GM19035 (cell line): Measurements from ENCODE around the gene PLEKHA7.
A peak's percentile ranks its signal among the peaks of the same experiment; 100 is the strongest.
"Not testable (repeated sequence)": the region's sequence is repeated elsewhere in the genome, so short reads cannot be mapped to it uniquely, and the experiment has no call there.

ENCODE experiments used
- ATAC-seq: cut with Tn5 transposase; IDR thresholded peaks from one replicate; pipeline ENCODE4 v1.9.1; 2021; ENCODE audit not compliant: unreplicated experiment

The PLEKHA7 gene, protein sequence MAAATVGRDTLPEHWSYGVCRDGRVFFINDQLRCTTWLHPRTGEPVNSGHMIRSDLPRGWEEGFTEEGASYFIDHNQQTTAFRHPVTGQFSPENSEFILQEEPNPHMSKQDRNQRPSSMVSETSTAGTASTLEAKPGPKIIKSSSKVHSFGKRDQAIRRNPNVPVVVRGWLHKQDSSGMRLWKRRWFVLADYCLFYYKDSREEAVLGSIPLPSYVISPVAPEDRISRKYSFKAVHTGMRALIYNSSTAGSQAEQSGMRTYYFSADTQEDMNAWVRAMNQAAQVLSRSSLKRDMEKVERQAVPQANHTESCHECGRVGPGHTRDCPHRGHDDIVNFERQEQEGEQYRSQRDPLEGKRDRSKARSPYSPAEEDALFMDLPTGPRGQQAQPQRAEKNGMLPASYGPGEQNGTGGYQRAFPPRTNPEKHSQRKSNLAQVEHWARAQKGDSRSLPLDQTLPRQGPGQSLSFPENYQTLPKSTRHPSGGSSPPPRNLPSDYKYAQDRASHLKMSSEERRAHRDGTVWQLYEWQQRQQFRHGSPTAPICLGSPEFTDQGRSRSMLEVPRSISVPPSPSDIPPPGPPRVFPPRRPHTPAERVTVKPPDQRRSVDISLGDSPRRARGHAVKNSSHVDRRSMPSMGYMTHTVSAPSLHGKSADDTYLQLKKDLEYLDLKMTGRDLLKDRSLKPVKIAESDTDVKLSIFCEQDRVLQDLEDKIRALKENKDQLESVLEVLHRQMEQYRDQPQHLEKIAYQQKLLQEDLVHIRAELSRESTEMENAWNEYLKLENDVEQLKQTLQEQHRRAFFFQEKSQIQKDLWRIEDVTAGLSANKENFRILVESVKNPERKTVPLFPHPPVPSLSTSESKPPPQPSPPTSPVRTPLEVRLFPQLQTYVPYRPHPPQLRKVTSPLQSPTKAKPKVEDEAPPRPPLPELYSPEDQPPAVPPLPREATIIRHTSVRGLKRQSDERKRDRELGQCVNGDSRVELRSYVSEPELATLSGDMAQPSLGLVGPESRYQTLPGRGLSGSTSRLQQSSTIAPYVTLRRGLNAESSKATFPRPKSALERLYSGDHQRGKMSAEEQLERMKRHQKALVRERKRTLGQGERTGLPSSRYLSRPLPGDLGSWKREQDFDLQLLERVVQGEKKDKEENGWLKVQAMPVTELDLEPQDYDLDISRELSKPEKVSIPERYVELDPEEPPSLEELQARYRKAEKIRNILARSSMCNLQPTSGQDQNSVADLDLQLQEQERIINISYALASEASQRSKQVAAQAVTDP

DNA sequence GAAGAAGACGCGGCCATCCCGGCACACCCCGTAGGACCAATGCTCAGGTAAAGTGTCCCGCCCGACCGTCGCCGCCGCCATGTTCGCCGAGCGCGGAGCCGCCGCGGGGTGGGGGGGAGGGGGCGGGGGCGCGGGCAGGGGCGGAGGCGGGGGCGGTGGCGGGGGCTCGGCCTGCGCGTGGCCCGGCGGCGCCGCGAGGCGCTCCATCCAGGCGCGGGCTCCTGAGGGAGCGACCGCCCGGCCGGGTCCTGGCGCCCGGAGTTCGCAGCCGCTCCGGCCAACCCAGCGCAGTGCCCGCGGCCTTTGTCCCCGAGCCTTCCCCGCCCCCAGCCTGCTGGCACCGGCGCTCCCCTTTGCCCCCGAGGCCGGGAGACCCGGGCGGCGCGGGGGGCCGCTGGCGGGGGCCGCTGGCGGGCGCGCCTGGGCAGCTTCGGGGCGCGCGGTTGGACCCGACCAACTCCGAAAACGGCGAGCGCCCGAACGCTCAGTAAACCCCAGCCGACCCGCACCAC lies at the start of gene PLEKHA7:
PLEKHA7 (minus strand) TSS at position 94 of the 512 bp plus-strand sequence; CDS start at position 81, 13 bp downstream.
- no peak for ATAC-seq

DNA sequence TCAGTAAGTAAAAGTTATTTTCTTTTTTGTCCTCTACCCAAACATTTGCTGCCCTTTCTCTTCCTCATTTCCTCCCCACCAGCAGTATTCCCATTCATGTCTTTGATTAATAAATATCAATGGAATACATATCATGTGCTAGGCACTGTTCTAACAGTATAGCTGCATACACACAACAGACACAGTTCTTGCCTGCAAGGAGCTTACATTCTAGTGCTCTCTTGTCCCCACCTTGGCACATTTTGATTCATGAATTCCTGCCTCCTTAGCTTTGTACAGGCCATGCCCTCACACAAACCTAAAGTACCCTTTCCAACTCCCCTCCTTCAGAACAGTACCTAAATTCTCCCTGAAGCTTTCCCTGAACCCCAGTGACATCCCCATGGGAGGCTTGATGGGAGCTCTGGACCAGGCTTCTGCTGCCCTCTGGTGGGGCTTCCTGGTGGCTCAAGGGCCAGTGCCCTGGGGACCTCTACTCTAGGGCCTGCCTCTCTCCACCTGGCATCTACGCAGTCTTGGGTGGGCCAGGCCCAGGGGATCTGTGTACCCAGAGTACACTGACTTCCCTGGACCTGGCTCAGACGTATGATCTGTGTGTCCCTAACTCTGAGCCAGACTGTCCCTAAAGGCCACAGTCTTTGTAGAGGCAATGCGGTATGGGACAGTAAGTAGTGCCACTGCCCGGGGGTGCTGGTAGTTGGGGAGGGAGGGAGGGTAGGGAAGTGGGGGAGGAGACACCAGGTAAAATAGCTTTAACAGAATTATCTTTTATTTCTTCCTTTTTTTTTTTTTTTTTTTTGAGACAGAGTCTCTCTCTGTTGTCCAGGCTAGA lies 49.2 kb upstream of the PLEKHA7 start:
- peak; percentile 65 for ATAC-seq

DNA sequence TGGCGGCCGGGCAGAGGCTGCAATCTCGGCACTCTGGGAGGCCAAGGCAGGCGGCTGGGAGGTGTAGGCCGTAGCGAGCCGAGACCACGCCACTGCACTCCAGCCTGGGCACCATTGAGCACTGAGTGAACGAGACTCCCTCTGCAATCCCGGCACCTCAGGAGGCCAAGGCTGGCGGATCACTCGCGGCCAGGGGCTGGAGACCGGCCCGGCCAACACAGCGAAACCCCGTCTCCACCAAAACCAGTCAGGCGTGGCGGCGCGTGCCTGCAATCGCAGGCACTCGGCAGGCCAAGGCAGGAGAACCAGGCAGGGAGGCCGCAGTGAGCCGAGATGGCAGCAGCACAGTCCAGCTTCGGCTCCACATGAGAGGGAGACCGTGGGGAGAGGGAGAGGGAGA lies 36.9 kb upstream of the PLEKHA7 start:
- ATAC-seq = not testable (repeated sequence)

DNA sequence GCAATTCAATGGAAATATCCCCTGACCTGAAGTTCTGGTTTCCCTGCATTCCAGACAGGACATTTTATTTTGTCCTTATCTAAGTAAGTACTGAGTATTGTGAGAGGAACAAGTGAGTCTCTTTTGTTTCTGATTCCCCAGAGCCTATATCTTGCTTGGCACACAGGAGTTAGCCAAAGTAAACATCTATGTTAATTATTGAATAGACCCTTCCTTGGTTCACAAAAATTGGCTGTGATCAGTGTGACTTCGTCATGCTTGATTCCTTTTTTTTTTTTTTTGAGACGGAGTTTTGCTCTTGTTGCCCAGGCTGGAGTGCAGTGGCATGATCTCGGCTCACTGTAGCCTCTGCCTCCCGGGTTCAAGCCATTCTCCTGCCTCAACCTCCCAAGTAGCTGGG lies 34.3 kb upstream of the PLEKHA7 start:
- ATAC-seq = not testable (repeated sequence)

DNA sequence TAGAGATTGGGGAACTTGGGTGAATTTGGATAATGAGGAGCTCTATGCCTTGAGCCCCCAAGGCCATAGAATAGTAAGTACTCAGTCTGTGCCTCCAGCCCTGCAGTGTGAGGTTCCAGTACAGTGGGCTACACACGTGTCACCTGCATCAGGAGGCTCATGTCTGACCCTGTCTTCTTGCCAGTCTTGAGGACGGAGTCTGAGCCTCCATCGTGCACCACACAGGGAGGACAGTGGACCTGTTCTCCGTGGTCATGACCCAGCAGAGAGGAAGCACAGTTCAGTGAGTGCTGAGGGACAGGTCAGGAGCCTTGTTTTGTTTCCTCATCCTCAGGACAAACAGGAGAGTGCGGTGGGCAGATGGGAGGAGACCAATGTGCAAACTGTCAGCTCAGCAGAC lies 32.5 kb upstream of the PLEKHA7 start:
- ATAC-seq = no peak

DNA sequence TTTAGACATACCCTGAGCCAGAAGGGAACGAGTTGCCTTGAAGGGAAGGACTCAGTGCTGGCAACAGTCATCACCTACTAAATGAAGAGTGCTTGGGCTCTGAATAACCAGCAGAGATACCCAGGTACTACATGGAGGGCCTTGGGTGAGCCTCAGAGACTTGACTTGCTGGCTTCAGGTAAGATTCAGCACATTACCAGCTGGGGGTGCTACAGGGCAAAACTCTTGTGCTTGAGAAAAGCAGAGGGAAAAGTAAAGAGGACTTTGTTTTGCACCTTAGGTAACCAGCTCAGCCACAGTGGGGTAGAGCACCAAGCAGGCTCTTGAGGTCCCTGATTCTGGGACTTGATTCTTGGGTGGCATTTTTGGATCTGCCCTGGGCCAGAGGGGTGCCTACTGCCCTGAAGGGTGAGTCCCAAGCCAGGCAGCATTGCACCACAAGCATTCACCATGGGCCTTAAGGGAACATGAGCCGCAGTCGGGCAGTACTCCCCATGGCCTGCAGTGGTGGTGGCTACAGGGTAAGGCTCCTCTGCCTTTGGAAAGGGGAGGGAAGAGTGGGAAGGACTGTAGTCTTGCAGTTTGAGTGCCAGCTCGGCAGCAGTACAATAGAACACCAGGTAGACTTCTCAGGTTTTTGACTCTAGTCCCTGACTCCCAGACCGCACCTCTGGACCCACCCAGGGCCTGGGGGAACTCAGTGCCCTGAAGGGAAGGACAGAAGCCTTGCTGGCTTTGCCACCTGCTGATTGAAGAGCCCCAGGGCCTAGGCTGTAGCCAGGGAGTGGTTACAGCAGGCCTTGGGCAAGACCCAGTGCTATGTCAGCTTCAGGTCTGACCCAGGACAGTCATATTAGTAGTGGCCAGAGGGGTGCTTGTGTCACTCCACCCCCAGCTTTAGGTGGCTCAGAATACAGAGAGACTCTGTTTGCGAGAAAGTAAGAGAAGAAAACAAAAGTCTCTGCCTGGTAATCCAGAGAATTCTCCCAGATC lies 22.7 kb upstream of the PLEKHA7 start:
- no peak for ATAC-seq

DNA sequence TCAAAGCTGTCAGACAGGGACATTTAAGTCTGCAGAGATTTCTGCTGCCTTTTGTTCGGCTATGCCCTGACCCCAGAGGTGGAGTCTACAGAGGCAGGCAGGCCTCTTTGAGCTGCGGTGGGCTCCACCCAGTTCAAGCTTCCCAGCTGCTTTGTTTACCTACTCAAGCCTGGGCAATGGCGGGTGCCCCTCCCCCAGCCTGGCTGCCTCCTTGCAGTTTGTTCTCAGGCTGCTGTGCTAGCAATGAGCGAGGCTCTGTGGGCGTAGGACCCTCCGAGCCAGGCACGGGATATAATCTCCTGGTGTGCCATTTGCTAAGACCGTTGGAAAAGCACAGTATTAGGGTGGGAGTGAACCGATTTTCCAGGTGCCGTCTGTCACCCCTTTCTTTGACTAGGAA lies 19.8 kb upstream of the PLEKHA7 start:
- ATAC-seq = not testable (repeated sequence)

DNA sequence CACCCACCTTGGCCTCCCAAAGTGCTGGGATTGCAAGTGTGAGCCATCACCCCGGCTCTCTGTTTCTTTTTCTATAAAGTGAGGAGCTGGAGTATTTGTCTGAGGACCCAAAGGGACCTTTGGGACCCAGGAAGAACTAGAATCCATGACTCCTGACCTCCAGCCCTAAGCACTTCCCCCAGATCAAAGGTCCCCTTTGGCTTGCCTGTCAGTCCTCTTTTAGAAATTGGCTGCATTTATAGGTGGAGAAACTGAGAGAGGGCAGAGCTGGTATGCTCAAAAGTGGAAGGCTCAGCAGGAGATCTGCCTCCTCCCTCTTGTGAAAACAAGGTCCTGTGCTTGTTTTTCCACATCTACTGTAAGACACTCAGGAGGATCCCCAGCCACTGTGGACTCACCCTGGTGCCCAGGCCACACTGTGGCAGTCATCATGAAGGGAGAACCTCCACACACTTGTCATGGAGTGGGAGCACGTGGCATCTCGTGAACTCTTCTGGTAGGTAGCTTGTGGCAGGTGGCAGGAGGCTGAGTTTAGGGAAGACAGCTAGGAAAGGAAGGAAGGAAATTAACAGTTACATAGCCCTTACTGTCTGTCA lies 12.4 kb upstream of the PLEKHA7 start:
- no peak for ATAC-seq

DNA sequence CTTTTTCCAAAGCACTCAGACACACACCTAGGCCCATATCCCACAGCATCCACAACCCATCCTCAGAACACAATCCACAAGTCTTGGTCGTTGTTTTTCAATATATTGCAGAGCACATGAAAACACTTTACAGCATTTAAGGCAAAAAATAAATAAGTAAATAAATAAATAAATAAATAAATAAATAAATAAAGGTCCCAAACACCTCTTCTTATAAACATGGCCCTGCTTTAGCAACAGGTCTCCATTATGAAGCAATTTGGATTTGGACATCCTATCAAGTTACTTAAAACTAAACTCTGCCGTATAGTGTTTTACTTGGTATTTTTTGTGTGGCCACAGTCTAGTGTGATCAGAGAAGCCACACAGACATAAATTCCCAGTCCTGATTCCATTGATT lies 10.7 kb upstream of the PLEKHA7 start:
- ATAC-seq = no peak

DNA sequence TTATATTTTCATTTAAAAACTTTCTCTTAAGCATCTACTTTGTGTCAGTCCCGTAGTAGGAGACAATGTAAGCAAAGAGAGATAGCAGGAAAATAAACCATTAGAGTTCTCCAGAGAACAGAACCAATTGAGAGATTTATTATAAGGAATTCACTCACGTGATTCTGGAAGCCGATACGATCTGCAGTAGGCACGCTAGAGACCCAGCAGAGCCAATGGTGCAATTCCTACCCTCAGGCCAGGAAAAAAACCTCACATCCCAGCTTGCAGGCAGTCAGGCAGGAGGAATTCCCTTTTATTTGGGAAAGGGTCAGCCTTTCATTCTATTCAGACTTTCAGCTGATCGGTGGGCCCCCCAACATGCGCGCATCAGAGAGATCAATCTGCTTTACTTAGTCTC lies 7.3 kb upstream of the PLEKHA7 start:
- no peak for ATAC-seq

DNA sequence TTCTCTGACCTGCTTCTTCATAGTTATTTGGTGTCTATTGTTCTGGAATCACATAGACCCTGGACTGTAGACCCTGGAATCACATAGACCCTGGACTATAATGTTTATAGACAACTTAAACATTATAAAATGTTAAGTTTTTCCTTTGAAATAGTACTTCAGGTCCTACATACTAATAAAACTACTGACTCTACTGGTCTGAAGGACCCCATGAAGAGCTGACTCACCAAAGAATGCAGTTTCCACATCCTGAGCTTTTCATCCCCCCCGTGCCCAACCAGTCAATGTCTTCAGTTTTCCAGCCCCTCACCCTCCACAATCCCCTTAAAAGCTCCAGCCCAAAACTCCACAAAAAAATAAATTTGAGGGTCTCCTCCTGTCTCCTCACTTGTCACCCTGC lies 6.6 kb upstream of the PLEKHA7 start:
- no peak for ATAC-seq

DNA sequence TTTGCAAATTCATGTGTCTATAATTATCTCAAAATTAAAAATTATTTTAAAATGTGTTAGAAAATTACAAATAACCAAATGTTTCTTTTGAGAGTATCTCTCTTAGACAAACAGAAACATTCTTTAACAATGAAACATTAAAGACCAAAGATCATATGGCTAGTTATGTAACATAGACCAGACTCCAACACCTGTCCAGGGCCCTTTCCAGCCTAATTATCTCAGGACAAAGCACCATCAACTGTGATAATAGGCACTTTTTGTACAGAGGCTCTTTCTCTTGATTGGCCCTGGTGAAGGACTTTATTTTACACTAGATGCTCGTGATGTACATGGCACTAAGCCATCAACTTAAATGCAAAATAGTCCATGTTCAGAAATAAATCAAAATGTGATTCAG lies 5.0 kb upstream of the PLEKHA7 start:
- no peak for ATAC-seq

DNA sequence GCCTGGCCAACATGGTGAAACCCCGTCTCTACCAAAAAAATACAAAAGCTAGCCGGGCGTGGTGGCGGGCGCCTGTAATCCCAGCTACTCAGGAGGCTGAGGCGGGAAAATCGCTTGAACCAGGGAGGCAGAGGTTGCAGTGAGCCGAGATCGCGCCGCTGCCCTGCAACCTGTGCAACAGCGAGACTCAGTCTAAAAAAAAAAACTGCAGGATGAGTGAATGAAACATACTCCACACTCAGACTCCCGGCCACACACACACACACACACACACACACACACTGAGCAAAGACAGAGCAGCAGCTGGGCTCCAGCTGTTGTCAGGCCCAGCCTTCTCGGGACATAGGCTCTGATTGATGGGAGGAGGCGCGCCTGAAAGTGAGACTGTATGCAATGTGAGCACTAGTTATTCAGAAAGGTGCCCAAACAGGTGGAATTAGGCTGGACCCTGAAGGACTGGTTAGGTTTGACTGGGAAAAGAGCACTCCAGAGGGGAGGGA lies 1.5 kb upstream of the PLEKHA7 start:
- ATAC-seq = no peak

DNA sequence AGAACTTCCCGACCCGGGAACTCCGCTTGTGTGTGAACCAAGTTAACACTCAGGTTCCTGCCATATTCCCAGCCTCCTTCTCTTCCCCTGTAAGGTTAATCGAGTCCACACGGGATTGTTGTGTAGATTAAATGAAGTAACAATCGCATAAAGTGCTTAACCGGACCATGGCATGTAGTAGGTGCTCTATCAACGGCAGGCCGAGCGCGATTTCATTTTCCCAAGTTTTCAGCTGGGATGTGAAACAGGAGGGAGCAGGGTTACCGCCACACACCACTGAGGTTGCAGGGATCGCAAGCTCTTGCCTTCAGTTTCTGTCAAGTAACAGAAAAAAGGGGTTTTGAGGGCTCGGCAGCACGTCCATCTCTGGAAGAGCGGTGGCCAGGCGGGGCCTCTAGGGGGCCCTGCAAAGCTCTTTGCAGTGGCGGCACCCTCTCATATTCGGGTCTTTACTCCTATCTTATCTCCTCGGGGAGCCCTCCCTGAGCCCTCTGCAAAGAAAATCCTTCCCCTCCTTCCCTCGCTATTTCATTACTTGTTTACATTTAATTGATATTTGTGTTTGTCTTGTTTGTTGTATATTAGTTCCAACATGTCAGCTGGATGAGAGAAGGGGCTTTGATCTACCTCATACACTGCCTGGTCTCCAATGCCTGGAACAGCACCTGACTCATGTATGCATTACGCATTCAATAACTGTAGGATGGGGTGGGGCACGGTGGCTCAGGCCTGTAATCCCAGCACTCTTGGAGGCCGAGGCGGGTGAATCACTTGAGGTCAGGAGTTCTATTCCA lies 816 bp upstream of the PLEKHA7 start:
- no peak for ATAC-seq

DNA sequence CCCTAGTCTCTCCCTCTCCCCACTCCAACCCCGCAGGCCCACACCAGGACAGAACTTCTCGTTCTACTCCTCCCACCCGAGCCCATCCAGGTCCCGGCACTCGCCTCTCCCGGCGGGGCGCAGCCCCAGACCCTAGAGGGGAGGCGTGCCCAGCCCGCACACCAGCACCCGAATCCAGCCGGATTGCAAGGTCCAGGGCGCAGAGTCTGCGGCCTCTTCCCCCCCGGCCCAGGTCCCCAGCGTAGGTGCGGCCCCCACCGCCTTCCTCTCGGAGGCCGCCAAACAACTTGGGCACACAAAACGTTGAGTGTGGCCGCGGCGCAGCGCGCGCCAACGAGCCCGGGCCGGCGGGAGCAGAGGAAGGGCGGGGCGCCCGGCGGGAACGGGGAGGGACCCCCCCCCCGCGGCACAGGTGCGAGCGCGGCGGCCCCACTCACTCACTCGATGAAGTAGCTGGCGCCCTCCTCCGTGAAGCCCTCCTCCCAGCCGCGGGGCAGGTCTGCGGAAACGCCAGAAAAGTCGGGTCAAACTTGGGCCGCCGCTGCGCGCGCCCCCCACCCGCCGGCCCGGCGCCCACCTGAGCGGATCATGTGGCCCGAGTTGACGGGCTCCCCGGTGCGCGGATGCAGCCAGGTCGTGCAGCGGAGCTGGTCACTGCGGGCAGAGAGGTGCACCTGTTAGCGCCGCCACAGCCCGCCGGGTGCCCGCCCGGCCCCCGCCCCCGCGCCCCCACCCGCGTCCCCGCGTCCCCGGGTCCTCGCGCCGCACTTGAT lies 480 bp downstream of the PLEKHA7 start:
- no peak for ATAC-seq

DNA sequence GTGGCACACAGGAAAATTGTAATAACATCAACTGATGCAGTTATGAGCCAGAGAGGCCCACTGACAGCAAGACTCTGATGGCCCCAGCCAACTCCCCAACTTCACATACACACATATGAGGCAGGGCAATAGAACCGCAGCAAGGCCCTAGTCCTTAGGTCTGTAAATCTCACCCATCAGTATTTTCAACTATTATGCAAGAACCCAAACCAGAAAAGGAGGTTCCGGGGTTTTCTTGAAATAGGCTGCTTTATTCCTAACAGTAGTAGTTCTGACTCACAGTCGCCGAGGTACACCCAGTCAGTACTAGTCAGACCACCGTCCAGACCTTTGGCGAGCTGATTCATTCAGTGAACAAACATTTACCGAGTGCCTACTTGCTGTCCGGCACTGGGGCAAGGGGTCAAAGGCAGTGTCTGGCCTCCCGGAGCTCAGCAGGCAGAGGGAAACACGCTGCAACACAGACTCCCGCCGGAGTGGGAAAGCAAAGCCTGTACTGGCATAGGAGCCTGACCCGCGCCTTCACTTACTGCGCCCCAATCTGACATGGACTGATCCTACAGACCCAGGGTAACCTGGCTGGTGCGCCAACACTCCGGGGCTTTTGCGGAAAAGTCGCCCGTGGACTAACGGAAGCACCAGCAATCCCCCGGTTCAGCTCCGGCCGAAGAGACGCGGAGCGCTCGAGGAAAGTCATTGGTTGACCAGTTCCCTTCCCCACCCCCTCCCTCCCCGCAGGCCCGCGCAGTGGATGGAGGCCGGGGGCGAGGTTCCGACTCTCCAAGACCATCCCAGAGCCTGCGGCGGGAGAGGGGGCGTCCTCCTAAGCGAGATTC lies 1.3 kb downstream of the PLEKHA7 start:
- ATAC-seq = no peak
